Measurements from ENCODE around the gene CAMSAP1. TPM values are rescaled to one million over a fixed set of nuclear protein-coding genes. Genes with fewer than 3 reads are reported as not detected.

CAMSAP1 gene
- total RNA-seq, 2 experiments from 2014 or later = 43.2 to 46.0 TPM

DNA sequence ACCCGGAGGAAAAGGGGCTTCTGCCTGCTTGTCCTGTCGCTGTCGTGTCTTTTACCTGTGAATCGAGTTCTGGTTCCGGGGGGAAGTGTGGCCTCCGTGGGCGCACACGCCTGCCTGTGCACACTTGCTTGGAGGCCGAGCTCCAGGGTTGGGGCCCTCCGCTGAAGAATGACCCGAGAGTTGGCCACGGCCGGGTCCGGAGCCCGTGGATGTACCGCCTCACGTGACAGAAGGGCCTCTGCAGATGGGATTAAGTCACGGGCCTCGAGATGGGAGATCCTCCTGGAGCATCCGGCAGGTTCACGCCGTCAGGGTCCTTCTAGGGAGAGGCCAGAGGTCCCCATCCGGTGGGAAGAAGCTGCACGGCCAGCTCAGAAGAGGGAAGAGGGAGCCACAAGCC is 124.4 kb downstream of the CAMSAP1 start:
- Mint-ChIP-seq H3K9me3 (no peaks in the 10 kb centered on the region), H3K4me1 (ENCODE audit: low read depth) (no peaks in the 10 kb centered on the region), H3K36me3 (no peaks in the 10 kb centered on the region), H3K4me3 (no peak overlapping the region), H3K27ac (no peak overlapping the region), H3K27me3 (no peaks in the 10 kb centered on the region)
- intact Hi-C loops (cut with micrococcal nuclease) = no loop called here
- CTCF ChIA-PET = no interaction called here
- no peak for DNase-seq
- POLR2A ChIA-PET = no interaction called here

- Mint-ChIP-seq H3K27ac (no peak overlapping the region), H3K9me3 (no peaks in the 10 kb centered on the region), H3K4me3 (no peak overlapping the region), H3K36me3 (no peaks in the 10 kb centered on the region), H3K4me1 (ENCODE audit: low read depth) (no peaks in the 10 kb centered on the region), H3K27me3 (no peaks in the 10 kb centered on the region)
- ChIA-PET POLR2A (no interaction called here), CTCF (no interaction called here)
- DNase-seq = no peak
- intact Hi-C loops (cut with micrococcal nuclease) = no loop called here
Measured at GRCh38 chr9:135780626-135781025, 126.7 kb downstream of the CAMSAP1 start.

- H3K4me1 Mint-ChIP-seq (ENCODE audit: low read depth) = no peaks in the 10 kb centered on the region
- intact Hi-C loops (cut with micrococcal nuclease) = no loop called here
- no peak overlapping the region for H3K27ac Mint-ChIP-seq
- H3K9me3 Mint-ChIP-seq = no peaks in the 10 kb centered on the region
- DNase-seq = no peak
- POLR2A ChIA-PET = no interaction called here
- no peaks in the 10 kb centered on the region for H3K36me3 Mint-ChIP-seq
- no peak overlapping the region for H3K4me3 Mint-ChIP-seq
- no peaks in the 10 kb centered on the region for H3K27me3 Mint-ChIP-seq
- CTCF ChIA-PET = no interaction called here
Measured at GRCh38 chr9:135780086-135780485, 127.3 kb downstream of the CAMSAP1 start.

DNA sequence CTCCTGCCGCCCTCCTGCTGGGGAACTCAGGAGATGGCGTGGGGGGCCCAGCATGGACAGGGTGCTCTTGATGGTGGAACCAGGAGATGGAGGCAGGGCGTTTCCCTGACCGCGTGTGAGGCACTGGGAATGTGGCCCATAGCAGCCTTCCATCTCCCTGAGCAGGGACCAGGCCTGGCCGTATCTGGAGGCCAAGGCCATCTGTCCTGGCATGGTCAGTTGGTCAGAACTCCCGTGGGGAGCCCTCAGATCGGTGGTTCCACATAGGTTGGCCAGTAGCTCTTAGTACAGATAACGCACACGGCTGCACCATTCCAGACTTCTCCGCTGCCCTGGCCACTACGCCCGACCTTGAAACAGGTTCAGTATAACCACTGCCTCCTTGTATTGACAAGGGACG is 127.8 kb downstream of the CAMSAP1 start:
- Mint-ChIP-seq H3K36me3 (no peaks in the 10 kb centered on the region), H3K9me3 (no peaks in the 10 kb centered on the region), H3K27ac (no peak overlapping the region), H3K4me1 (ENCODE audit: low read depth) (no peaks in the 10 kb centered on the region), H3K4me3 (no peak overlapping the region), H3K27me3 (no peaks in the 10 kb centered on the region)
- ChIA-PET POLR2A (no interaction called here), CTCF (no interaction called here)
- intact Hi-C loops (cut with micrococcal nuclease) = no loop called here
- no peak for DNase-seq

DNA sequence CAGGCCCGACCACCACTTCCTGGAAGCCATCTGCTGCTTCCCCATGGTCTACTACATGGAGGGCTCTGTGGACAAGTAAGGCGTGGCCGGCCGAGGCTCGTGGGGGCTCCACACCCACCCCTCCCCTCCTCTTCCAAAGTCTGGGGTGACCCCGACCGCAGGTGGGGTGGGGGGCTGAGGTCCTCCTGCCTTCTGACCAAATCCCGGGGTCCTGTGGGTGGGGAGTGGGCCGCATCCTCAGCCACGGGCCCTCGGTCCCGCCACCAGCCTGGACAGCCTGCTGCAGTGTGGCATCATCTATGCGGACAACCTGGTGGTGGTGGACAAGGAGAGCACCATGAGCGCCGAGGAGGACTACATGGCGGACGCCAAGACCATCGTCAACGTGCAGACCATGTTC is 128.9 kb downstream of the CAMSAP1 start:
- DNase-seq = no peak
- Mint-ChIP-seq H3K4me3 (no peak overlapping the region), H3K27me3 (no peaks in the 10 kb centered on the region), H3K27ac (no peak overlapping the region), H3K36me3 (no peaks in the 10 kb centered on the region), H3K4me1 (ENCODE audit: low read depth) (no peaks in the 10 kb centered on the region), H3K9me3 (no peaks in the 10 kb centered on the region)
- ChIA-PET CTCF (no interaction called here), POLR2A (no interaction called here)
- intact Hi-C loops (cut with micrococcal nuclease) = no loop called here

- Mint-ChIP-seq H3K27me3 (no peaks in the 10 kb centered on the region), H3K27ac (no peak overlapping the region), H3K4me3 (no peak overlapping the region), H3K9me3 (no peaks in the 10 kb centered on the region), H3K4me1 (ENCODE audit: low read depth) (no peaks in the 10 kb centered on the region), H3K36me3 (no peaks in the 10 kb centered on the region)
- intact Hi-C loops (cut with micrococcal nuclease) = no loop called here
- no peak for DNase-seq
- POLR2A ChIA-PET = no interaction called here
- CTCF ChIA-PET = no interaction called here
Measured at GRCh38 chr9:135777623-135778177, 129.6 kb downstream of the CAMSAP1 start.

- intact Hi-C loops (cut with micrococcal nuclease) = no loop called here
- no peaks in the 10 kb centered on the region for H3K27me3 Mint-ChIP-seq
- ChIA-PET POLR2A (no interaction called here), CTCF (no interaction called here)
- DNase-seq = no peak
- no peaks in the 10 kb centered on the region for H3K36me3 Mint-ChIP-seq
- H3K4me1 Mint-ChIP-seq (ENCODE audit: low read depth) = no peaks in the 10 kb centered on the region
- no peak overlapping the region for H3K4me3 Mint-ChIP-seq
- no peak overlapping the region for H3K27ac Mint-ChIP-seq
- no peaks in the 10 kb centered on the region for H3K9me3 Mint-ChIP-seq
Measured at GRCh38 chr9:135776893-135777622, 130.3 kb downstream of the CAMSAP1 start.

DNA sequence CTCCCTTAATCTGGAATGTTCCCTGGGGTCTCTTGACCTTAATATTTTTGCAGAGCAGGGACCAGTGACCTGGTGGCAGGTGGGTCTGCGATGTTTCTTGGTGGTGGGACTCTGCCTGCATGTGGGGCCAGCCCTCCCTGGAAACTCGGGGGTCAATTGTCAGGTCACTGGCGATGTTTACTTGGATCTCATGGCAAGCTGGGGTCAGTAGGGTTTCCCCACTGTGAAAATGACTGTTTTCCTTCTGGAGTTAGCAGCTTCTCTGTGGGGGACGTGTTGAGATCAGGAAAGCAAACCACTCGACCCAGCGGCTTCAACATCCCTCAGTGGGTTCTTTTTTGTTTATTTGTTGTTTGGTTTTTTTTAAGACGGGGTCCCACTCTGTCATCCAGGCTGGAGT is 131.4 kb downstream of the CAMSAP1 start:
- intact Hi-C loops (cut with micrococcal nuclease) = no loop called here
- CTCF ChIA-PET = no interaction called here
- Mint-ChIP-seq H3K4me1 (ENCODE audit: low read depth) (no peaks in the 10 kb centered on the region), H3K27me3 (no peaks in the 10 kb centered on the region), H3K36me3 (no peaks in the 10 kb centered on the region), H3K27ac (no peak overlapping the region), H3K4me3 (no peak overlapping the region), H3K9me3 (no peaks in the 10 kb centered on the region)
- POLR2A ChIA-PET = no interaction called here
- DNase-seq = no peak

DNA sequence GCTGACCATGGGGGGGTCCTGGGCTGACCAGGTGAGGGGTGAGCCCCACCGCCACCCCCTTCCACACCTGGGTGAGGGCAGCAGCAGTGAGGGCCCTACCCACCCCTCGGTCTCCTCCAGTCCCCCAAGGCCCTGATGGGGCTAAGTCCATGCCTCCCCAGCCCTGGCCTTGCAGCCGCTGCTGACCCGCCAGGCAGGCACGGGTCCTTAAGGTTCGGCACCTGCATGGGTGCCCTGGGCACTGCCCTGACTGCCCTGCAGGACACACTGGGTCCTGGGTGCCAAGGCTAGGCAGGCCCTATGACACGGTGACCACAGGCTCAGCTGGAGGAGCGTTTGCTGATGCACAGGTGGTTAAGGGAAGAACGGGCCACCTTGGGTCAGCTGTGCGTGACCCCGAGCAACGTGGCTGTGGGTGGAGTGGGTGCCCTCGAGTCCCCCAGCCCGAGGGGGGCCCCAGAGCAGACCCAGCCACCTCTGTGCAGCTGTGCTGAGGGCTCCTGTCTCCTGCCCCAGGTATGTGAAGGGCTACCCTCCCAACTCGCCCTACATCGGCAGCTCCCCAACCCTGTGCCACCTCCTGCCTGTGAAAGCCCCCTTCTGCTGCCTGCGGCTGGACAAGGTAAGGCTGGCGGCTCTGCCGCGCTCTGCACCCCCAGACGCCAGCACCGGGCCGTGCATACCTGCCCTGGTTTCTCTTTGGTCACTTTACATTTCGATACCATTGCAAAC is 132.4 kb downstream of the CAMSAP1 start:
- Mint-ChIP-seq H3K27ac (no peak overlapping the region), H3K36me3 (no peaks in the 10 kb centered on the region), H3K27me3 (no peaks in the 10 kb centered on the region), H3K9me3 (no peaks in the 10 kb centered on the region), H3K4me1 (ENCODE audit: low read depth) (no peaks in the 10 kb centered on the region), H3K4me3 (no peak overlapping the region)
- no peak for DNase-seq
- intact Hi-C loops (cut with micrococcal nuclease) = no loop called here
- CTCF ChIA-PET = no interaction called here
- POLR2A ChIA-PET = no interaction called here

DNA sequence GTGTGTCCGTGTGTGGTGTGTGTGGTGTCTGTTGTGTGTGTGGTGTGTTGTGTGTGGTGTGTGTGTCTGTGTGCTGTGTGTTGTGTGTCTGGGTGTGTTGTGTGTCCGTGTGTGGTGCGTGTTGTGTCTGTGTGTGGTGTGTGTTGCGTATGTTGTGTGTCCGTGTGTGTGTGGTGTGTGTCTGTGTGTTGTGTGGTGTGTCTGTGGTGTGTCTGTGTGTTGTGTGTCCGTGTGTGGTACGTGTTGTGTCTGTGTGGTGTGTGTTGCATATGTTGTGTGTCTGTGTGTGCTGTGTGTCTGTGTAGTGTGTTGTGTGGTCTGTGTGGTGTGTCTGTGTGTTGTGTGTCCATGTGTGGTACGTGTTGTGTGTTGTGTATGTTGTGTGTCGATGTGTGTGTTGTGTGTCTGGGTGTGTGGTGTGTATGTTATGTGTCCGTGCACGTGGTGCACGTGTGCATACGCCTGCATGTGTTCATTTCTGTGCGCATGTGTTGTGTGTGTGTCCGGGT is 133.1 kb downstream of the CAMSAP1 start:
- no peaks in the 10 kb centered on the region for H3K9me3 Mint-ChIP-seq

DNA sequence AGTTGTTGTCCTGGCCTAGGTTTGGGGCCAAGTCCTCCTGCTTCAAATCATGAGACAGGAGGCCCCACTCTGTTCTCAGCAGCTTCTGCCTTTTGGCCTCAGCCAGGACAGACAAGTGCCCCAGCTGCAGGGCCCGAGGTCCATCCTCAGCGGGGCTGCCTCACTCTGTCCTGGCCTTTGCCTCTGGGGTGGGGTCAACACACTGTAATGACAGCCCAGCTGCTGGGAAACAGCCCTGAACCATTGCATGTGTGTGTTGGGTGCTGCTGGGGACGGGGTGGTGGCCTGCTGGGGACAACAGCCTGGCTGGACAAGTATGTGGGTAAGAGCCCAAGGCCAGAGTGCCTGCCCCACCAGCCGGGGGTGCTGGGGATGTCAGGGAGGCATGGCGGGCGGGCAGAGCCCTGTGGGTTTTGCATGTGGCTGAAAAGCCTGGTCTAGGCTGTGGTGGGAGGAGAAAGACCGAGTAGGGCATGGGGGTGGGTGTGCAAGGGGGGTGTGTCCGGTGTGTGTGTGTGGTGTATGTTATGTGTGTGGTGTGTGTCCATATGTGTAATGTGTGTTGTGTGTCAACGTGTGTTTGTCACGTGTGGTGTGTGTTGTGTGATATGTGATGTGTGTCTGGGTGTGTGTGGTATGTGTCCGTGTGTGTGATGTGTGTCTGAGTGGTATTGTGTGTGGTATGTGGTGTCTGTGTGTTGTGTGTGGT is 133.7 kb downstream of the CAMSAP1 start:
- intact Hi-C loops (cut with micrococcal nuclease) = no loop called here
- Mint-ChIP-seq H3K4me1 (ENCODE audit: low read depth) (no peaks in the 10 kb centered on the region), H3K36me3 (no peaks in the 10 kb centered on the region), H3K27me3 (no peaks in the 10 kb centered on the region), H3K4me3 (no peak overlapping the region), H3K27ac (no peak overlapping the region), H3K9me3 (no peaks in the 10 kb centered on the region)
- DNase-seq = no peak
- ChIA-PET CTCF (no interaction called here), POLR2A (no interaction called here)

More for the DNA sequence above, 133.1 kb downstream of the CAMSAP1 start:
- no peak overlapping the region for H3K4me3 Mint-ChIP-seq
- H3K4me1 Mint-ChIP-seq (ENCODE audit: low read depth) = no peaks in the 10 kb centered on the region
- H3K27me3 Mint-ChIP-seq = no peaks in the 10 kb centered on the region
- POLR2A ChIA-PET = no interaction called here
- no peaks in the 10 kb centered on the region for H3K36me3 Mint-ChIP-seq
- intact Hi-C loops (cut with micrococcal nuclease) = no loop called here
- CTCF ChIA-PET = no interaction called here
- H3K27ac Mint-ChIP-seq = no peak overlapping the region
- no peak for DNase-seq

- intact Hi-C loops (cut with micrococcal nuclease) = no loop called here
- Mint-ChIP-seq H3K36me3 (no peaks in the 10 kb centered on the region), H3K27me3 (no peaks in the 10 kb centered on the region), H3K9me3 (no peaks in the 10 kb centered on the region), H3K27ac (no peak overlapping the region), H3K4me1 (ENCODE audit: low read depth) (no peaks in the 10 kb centered on the region), H3K4me3 (no peak overlapping the region)
- CTCF ChIA-PET = no interaction called here
- POLR2A ChIA-PET = no interaction called here
- DNase-seq = no peak
Measured at GRCh38 chr9:135772702-135773493, 134.4 kb downstream of the CAMSAP1 start.

Measured in activated CD4-positive, alpha-beta memory T cell treated with anti-CD3 and anti-CD28 coated beads for 36 hours (primary cell).